Activated CD4-positive, alpha-beta T cell treated with anti-CD3 and anti-CD28 coated beads, Interleukin-2, Interleukin-4, amounts not matched to agents 100 ng/mL and 50 ng/mL, durations not matched to agents 16 hours and 8 hours (primary cell): ENCODE results near the gene IL19.
"Not testable (repeated sequence)": the region's sequence is repeated elsewhere in the genome, so short reads cannot be mapped to it uniquely, and the experiment has no call there.

ENCODE experiments used
- DNase-seq: peaks from one replicate; pipeline ENCODE4 v3.0.0-alpha.2; 2020; ENCODE audit warnings: low spot score

The IL19 gene

GRCh38 chr1:206776229-206776628 lies 5.7 kb downstream of the IL19 start:
- no peak for DNase-seq

DNA sequence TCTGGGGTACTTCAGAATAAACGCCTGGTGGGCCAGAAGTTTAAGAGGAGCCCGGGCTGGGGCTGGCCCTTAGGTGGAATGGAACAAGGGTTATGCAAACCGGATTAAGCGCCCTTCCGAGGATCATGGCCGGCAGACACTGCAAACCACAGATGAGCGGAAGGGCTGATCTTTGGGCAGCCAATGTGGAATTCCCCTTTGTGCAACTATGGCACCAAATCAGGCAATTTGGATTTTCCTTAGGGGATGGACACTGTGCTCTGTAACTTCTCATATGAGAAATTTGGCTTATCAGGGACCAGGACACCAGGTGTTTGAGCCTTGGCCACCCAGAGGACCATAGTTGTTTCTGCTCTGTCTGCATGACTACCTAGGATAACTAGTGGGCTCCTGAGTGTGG lies 7.5 kb downstream of the IL19 start:
- DNase-seq: no peak

DNA sequence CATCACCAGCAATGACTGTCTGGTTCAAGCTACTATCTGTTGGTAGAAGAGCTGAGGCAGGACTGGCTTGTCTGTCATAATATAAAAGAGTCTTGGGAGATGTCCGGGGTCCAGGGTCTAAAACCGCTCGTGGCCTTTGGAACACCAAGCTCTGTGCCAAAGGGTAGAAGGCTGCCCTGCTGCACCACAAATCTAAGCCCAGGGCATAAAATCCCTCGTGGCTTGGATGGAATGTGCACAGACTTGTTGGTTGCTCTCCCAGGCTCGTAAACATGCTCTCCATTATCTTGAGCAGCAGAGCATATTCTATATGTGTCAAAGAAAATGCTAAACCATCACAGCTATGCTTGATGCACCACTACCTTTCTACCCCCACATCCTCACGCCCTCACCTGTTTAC lies 8.3 kb downstream of the IL19 start:
- not testable (repeated sequence) for DNase-seq

DNA sequence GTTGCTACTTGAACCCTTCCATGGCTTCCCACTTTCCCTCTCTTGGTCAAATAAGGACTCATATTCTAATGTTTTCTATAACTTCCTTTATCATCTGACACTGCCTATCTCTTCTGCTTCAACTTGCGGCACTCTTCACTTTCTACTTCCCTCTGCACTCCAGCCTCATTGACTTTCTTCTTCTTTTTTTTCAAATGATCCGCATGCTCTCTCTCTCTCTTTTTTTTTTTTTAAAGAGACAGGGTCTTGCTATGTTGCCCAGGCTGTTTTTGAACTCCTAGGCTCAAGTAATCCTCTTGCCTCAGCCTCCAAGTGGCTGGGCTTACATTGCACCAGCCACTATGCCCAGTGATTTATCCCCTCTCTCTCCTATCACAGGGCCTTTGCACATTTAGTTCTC lies 9.1 kb downstream of the IL19 start:
- no peak for DNase-seq

- DNase-seq: no peak
Measured at GRCh38 chr1:206782448-206782847, 11.9 kb downstream of the IL19 start.

- no peak for DNase-seq
Measured at GRCh38 chr1:206783506-206783905, 12.9 kb downstream of the IL19 start.

DNA sequence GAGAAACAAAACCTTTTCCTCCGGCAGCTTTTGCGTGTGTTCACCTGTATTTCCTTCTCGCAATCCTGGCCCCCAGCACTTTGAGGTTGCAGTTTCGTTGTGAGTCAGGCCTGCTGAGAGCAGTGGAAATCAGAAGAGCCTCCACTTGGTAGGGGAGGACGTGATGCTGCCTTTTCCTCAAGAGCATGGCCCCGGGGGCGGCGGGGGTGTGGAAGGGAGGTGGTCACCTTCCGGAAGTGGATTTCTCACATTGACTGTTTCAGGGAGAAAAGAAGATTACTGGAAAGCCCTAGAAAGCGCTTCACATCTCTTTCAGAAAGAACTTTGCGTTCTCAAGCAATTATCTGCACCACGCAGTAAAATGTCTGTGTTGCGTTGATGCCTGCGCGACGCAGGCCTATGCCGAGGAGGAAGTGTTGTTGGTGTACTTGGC lies 13.9 kb downstream of the IL19 start:
- peak; percentile 94 for DNase-seq

DNA sequence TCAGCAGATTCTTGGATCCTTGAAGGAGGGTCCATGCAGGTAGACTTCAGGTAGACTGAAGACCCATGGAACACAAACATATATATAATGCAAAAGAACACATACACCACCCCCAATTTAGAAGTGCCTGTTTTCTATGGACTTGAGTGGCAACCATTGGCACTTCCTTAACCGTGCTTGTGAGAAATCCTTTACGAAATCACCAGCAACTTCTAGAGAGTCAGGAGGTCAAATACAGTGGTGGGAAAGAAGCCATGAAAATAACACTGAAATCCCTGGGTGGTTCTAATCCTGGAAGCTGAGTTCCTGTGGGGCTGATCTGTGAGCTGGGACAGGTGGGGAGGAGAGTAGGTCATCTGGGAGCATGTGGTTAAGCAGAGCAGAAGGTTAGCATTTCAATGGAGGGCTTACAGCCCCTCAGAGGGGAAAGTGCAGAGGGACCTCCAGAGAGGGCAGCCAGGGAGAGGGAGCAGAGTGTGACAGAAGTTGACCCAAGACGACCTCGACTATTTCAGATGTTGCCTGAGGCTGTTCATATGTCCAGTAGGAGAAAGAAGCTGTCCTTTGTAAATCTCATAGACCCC lies 14.7 kb downstream of the IL19 start:
- no peak for DNase-seq

DNA sequence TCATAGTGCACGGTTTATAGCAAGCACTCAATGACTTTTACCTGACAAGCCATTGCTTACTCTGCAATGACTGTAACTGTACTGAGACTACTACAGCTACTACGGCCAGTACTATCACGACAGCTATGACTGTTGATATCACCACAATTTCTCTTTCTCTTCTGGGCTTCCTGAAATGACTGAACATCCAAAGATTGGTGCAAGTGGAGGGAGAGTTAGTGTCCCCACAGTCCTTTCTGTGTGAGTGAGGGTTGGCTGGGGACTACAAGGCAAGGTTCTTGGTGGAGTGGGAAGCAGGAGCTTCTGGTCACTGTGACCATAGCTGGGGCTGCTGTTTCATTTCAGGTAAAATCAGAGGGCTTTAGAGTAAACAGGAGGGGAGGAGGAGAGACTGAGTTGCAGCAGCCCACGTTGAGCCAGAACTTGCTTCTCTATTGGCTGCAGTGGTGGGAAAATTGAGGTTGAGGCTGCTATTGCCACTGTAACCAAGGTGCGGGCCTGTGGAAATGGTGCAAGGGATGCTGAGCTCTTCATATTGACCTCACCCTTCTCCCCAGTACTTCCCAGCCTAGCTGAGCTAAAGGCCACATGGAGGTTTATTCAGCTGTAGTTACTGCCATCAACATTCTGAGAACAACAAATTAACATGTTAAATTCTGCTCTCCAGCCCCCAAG lies 15.8 kb downstream of the IL19 start:
- peak; percentile 62 for DNase-seq

GRCh38 chr1:206787891-206788290 lies 17.3 kb downstream of the IL19 start:
- no peak for DNase-seq

- DNase-seq: no peak
Measured at GRCh38 chr1:206788487-206789050, 18.0 kb downstream of the IL19 start.

DNA sequence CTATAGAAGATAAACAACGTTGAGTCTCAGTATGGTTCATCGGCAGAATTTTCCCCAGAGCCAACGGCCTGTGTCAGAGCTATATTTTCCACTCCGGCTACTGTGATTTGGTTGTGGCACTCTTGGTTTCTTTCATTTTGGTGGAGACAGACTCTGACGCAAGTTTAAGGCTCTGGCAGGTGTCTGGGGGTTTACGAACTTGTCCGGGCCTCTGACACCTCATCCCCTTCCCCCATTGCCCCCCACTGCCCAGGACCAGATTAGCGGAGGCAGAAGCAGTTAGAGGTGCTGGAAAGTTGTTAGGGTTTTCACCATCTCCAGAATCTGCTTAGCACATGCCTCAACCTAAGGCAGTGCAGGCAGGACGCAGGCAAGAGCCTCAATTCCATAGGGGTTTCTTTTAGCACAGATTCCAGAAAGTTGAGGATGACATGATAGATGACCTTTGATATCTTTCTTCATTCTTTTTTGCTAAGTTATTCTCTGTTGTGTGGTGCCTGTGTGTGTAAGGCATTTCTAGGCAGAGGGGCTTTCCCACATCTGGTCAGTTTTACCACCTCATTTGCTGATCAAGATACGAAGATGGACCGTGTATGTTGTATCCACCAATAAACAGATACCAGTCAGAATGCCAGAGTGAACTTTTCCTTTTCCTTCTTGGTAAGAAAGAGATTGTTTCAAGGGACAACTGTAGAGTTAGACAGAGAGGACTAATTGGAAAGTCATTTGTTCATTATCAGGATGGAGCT lies 20.1 kb downstream of the IL19 start:
- DNase-seq: no peak

GRCh38 chr1:206792939-206793607 lies 22.5 kb downstream of the IL19 start:
- no peak for DNase-seq

DNA sequence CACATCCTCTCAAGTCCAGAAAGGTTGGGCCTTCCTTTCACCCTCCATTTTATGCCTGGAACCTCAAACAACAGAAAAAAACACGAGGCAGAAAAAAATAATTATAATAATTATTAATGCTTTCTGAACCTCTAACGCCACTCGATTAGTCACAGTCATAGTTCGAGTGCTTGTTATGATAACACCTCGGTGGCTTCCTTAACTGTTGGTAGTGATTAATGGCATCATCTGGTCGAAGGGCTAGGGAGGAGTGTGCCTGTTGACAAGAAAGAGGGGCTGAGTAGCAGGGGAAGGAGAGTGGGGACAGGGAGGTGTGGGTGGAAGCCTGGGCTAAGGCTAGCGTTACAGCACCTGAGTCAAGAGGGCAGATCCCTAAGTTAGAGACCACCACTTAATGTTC lies 23.0 kb downstream of the IL19 start:
- DNase-seq: no peak

DNA sequence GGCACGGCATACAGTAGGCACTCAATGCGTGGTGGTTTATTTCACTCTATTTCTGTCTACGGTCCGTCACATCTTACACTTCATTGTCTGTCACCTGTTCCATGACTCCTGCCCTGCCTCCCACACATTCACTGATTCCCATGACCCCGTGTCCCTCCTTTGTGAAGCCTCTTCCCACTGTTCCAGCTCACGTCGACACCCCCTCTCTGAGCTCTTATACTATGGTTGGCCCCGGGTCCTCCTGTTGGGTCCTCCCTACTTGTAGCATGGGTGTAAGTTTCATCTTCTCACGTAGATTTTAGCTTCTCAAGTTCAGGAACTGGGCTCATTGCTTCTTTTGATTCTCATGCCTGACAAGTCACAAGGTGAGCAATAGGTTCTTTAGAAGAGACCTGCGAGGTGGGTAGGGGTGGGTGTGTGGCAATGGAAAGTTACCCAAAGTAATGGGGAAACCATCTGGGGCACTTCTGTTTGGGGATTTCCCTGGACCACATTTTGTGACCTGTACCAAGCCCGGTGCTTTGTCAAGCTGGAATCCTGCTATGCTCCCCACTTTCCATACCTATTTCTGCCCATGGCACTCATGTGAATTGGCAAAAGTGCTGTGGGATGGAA lies 23.8 kb downstream of the IL19 start:
- DNase-seq: no peak

- DNase-seq: no peak
Measured at GRCh38 chr1:206796116-206796515, 25.5 kb downstream of the IL19 start.

- DNase-seq: no peak
Measured at GRCh38 chr1:206796981-206797402, 26.4 kb downstream of the IL19 start.

DNA sequence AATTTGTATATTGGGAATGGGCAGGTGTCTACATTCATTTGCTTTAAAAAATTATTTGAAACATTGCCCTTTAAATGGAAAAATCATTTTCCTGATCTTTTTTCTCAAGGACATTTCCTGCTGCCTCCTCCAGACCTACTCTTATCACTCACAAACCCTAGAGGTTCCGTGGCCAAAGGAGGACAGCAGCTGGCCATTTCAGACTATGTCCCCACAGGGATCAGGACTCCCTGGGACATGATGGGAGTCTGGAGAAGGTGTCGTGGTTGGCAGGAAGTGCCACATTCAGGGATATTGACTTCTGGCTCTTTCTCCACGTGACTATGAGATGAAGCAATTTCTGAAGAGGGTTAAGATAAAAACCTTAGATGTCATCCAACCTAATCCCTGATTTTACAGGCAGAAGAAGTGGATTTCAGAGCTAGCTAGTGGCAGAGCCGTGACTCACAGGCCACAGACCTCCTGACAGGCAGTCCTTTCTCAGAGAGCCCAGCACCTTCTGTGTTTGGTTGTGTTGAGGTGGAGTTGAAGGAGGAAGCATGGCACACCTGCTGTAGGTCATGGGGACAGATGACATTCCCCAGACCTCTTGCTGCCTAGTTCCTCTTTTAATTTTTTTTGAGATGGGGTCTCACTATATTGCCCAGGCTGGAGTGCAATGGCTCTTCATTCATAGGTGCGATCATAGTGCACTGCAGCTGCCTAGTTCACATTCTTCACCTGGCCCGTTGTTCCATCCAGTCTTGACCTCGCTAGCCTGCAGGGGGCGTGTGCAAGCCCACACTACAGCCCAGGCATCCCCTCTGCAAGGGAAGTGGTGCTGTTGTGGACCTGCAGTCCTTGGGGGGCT lies 27.2 kb downstream of the IL19 start:
- no peak for DNase-seq

DNA sequence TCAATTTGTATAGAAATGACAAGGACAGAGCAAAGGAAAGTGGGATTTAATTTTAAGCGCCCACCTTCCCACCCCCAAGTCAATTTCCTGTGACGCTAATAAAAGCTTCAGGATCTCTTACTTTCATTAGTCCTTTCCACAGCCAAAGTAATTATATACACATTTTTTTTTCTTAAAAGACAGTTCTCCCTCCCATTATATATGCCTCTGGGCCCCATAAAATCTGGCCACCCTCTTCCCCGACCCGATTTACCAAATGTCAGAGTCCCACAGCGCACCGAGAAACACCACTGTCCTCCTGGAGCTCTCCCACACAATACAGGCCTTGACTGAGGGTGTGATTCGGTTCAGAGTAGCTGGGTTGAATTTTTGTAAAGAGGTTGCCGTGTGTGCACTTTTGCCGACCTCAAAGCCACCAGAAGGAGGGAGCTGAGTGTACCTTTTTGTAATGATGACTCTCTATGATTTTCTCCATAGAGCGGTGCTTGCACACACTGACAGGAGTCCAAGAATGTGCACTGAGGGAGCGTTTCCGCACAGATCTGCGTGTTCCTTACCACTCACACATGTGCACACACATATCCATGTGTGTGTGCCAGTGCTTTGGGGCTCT lies 27.9 kb downstream of the IL19 start:
- DNase-seq: no peak

DNA sequence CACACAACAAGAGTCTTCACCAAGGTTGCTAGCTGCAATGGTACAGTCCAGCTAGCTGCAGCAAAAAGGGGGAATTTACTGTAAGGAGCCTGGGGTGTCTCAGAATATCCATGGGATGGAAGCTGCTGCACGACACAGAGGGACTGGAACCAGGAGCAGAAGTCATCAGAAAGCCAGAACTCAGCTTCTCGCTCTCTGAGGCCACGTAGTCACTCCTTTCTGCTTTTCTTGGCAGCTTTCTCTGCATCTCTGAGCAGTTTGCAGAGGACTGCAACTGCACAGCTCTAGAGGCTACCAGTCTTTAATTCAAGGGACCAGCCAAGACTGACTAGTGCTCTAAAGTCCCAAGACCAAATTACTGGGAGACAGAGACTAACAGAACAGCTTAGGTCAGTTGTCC lies 28.7 kb downstream of the IL19 start:
- no peak for DNase-seq

DNA sequence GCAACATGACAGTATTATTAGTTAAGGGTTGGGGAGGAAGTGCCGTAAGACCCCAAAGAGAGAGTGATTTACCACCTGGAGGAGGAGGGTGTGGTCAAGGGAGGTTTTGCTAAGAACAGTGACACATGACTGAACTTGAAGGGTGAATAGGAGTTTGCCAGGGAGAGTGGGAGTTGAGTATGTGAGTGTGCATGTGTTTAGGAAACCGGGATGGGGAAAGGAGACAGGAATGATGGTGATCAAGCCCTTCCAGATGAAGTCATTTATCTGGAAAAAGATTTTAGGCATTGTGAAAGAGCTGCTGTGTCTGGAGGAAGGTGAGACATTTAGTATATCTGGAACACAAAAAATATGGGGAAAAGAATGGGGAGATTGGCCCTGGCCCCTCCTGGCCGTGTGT lies 29.8 kb downstream of the IL19 start:
- DNase-seq: no peak
